ENCODE data around the gene ZSWIM1.

ZSWIM1 gene

DNA sequence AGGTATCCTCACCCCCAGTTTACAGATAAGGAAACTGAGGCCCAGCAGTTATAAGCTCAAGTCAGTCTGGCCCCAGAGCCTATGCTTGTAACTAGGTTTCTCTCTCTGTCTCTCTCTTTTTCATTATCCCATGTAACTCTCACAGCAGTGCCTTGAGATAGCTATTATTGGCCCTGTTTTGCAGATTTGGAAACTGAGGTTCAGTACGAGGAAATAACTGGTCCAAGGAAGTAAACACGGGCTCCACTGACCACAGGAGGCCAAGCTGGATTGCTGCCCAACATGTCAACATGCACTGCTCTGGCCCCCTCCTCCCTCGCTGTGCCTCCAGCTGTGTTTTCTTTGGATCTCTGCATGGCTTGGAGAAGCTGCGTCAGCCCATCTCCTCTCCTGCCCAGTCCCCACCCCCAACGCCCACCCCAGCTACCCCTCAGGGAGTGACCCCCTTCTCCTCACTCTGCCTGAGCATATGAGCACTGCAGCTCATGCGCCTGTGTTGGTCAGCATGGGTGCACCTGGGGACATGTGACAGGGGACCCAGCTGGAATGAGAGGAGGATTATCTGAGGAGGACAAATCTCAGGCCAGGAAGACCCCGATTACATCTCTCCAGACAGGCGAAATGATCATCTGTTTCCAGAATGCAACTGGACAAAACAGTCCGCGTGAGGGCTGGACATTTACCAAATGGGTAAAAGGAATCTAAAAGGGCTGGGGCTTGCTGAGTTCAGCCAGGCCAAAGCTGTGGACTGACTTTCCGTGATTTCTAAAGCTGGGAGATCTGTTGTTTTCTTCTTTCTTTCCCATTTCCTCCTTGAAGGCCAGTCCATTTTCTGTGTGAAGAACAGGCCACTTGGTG, 38.7 kb downstream of the ZSWIM1 start:
- TF ChIP-seq SIN3A (IDR thresholded peaks at IDR 0.05; ENCODE audit: borderline replicate concordance, insufficient read depth, low read length) = no peak
- TF ChIP-seq, protein P1, sequence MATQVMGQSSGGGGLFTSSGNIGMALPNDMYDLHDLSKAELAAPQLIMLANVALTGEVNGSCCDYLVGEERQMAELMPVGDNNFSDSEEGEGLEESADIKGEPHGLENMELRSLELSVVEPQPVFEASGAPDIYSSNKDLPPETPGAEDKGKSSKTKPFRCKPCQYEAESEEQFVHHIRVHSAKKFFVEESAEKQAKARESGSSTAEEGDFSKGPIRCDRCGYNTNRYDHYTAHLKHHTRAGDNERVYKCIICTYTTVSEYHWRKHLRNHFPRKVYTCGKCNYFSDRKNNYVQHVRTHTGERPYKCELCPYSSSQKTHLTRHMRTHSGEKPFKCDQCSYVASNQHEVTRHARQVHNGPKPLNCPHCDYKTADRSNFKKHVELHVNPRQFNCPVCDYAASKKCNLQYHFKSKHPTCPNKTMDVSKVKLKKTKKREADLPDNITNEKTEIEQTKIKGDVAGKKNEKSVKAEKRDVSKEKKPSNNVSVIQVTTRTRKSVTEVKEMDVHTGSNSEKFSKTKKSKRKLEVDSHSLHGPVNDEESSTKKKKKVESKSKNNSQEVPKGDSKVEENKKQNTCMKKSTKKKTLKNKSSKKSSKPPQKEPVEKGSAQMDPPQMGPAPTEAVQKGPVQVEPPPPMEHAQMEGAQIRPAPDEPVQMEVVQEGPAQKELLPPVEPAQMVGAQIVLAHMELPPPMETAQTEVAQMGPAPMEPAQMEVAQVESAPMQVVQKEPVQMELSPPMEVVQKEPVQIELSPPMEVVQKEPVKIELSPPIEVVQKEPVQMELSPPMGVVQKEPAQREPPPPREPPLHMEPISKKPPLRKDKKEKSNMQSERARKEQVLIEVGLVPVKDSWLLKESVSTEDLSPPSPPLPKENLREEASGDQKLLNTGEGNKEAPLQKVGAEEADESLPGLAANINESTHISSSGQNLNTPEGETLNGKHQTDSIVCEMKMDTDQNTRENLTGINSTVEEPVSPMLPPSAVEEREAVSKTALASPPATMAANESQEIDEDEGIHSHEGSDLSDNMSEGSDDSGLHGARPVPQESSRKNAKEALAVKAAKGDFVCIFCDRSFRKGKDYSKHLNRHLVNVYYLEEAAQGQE (IDR thresholded peaks at IDR 0.05; ENCODE audit: insufficient read depth in 1 of 2, low read depth in 2 of 2, low read length in 2 of 2) = no peak
- no peak for TF ChIP-seq TAF1 (IDR thresholded peaks at IDR 0.05; ENCODE audit: borderline replicate concordance, insufficient read depth, low read length)
- TF ChIP-seq FOXP2 (optimal IDR thresholded peaks at IDR 0.05; ENCODE audit: borderline replicate concordance, extremely low read depth, extremely low read length, insufficient read depth) = peak; percentile 98

DNA sequence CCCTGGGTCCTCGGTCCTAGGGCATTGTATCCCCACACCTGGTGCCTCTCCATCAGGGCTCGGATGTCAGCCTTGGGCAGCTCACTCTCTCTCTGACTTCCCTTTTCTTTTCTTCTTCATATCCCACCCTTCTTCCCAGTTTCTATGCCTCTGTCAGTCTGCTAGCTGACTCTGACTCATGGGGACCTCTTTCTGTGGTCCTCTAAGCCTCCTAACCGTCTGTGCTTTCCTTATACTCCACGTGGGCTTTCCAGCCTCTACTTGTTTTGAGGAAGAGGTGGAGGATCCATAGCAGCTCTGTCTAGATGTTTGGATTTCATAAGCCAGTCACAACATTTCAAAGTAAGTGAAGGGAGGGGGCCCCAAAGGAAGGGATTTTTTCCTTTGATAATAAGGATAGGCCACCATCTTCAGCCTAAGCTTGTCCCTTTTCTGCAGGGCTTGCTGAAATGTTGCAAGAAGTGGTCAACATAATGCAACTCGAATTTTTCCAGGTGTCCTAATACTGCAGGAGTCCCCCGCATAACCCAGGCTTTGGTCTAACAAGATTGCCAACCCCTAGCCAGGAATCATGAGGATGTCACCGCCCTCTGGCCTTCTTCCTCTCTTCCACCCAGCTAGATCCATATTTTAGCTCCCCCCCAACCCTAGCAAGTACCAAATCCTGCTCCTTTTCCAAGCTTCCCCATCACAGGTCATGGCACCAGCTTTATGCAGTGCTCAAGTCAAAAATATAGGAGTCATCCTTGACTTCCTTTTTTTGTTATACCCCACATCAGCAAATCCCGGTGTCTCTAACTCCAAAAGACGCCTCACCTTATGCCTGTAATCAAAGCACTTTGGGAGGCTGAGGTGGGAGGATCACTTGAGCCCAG, 39.7 kb downstream of the ZSWIM1 start:
- TF ChIP-seq, protein P1 (IDR thresholded peaks at IDR 0.05; ENCODE audit: insufficient read depth in 1 of 2, low read depth in 2 of 2, low read length in 2 of 2) = no peak
- TF ChIP-seq POLR2AphosphoS5 (IDR thresholded peaks at IDR 0.05; ENCODE audit: low read depth, low read length) = no peak
- TF ChIP-seq TAF1 (IDR thresholded peaks at IDR 0.05; ENCODE audit: borderline replicate concordance, insufficient read depth, low read length) = no peak
- no peak for TF ChIP-seq FOXP2 (optimal IDR thresholded peaks at IDR 0.05; ENCODE audit: borderline replicate concordance, extremely low read depth, extremely low read length, insufficient read depth)
- TF ChIP-seq SIN3A (IDR thresholded peaks at IDR 0.05; ENCODE audit: borderline replicate concordance, insufficient read depth, low read length) = no peak

DNA sequence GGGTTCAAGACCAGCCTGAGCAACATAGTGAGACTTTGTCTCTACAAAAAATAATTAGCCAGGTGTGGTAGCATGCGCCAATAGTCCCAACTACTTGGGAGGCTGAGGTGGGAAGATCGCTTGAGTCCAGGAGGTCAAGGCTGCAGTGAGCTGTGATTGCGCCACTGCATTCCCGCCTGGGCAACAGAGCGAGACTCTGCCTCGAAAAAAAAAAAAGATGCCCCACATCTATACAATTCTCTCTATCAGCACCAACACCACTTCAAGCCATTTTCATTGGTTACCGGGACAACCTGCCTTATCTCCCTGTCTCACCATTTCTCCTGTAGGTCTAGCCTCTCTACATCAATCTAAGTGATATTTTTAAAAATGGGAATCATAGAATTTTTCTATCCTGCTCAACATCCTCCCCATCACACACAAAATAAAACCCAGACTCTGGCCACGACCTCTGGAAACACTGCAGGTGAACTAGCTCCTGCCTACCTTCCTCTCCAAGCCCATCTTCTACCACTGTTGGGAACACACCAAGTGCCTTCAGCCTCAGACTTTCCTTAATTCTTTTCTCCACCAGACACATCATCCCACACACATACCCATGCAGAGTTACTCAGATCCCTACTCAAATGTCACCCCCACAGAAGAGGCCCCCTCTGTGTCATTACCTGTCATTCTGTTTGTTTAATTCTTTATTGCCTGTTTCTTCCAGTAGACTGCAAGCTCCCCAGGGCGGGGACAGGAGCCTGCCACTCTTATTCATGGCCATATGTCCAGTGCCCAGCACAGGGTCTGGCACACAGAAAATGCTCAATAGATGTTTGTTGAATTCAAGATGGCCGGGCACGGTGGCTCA, 40.5 kb downstream of the ZSWIM1 start:
- no peak for TF ChIP-seq TAF1 (IDR thresholded peaks at IDR 0.05; ENCODE audit: borderline replicate concordance, insufficient read depth, low read length)
- TF ChIP-seq POLR2AphosphoS5 (IDR thresholded peaks at IDR 0.05; ENCODE audit: low read depth, low read length) = no peak
- TF ChIP-seq, protein P1 (IDR thresholded peaks at IDR 0.05; ENCODE audit: insufficient read depth in 1 of 2, low read depth in 2 of 2, low read length in 2 of 2) = no peak
- no peak for TF ChIP-seq FOXP2 (optimal IDR thresholded peaks at IDR 0.05; ENCODE audit: borderline replicate concordance, extremely low read depth, extremely low read length, insufficient read depth)
- TF ChIP-seq SIN3A (IDR thresholded peaks at IDR 0.05; ENCODE audit: borderline replicate concordance, insufficient read depth, low read length) = no peak

DNA sequence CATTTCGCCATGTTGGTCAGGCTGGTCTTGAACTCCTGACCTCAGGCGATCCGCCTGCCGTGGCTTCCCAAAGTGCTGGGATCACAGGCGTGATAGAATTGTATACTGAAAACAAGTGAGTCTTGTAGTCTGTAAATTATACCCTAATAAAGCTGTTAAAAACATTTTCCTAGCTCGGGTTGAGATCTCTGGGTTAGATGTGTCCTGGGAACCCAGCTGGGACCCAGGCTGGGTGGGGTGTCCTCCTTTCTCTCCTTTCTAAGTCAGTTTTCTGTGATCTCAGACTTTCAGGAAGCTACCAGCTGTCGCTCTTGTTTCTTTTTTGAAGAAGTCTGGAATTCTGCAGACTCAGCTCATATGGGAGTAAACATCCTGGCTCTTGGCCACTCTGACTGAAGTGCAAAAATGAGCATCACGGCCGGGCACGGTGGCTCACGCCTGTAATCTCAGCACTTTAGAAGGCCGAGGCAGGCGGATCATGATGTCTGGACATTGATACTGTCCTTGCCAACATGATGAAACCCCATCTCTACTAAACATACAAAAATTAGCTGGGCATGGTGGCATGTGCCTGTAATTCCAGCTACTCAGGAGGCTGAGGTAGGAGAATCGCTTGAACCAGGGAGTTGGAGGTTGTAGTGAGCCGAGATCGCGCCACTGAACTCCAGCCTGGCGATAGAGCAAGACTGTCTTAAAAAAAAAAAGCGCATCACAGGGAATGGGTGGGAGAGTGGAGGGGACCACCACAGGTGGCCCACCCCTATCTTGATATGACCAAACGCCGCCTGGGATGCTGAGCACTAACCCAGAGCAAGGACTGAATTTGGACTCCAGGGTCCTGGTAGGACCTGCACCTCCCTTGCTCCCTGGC, 43.6 kb downstream of the ZSWIM1 start:
- TF ChIP-seq FOXP2 (optimal IDR thresholded peaks at IDR 0.05; ENCODE audit: borderline replicate concordance, extremely low read depth, extremely low read length, insufficient read depth) = peak; percentile 29
- TF ChIP-seq, protein P1 (IDR thresholded peaks at IDR 0.05; ENCODE audit: insufficient read depth in 1 of 2, low read depth in 2 of 2, low read length in 2 of 2) = no peak
- TF ChIP-seq SIN3A (IDR thresholded peaks at IDR 0.05; ENCODE audit: borderline replicate concordance, insufficient read depth, low read length) = no peak
